Left ventricle myocardium inferior (tissue), 1 donor: ENCODE results near the gene ERAP2. TPM values are rescaled to one million over a fixed set of nuclear protein-coding genes. Genes with fewer than 3 reads are reported as not detected.

Experiments used
- DNase-seq: peaks from one replicate; pipeline ENCODE4 v3.0.0-alpha.2; 2020
- H3K27ac ChIP-seq: fragments of 200-600 bp; replicated peaks from 2 replicates; pipeline ENCODE4 v1.8.0; 2021
- H3K27me3 ChIP-seq: fragments of 200-600 bp; 2 replicates; pipeline ENCODE4 v1.8.0; 2021; ENCODE audit warnings: low read depth
- H3K36me3 ChIP-seq: fragments of 200-600 bp; 2 replicates; pipeline ENCODE4 v1.8.0; 2021
- H3K4me1 ChIP-seq: fragments of 200-600 bp; 2 replicates; pipeline ENCODE4 v1.8.0; 2021
- H3K4me3 ChIP-seq: fragments of 200-600 bp; 2 replicates; pipeline ENCODE4 v1.8.0; 2021; ENCODE audit warnings: mild to moderate bottlenecking, moderate library complexity
- H3K9me3 ChIP-seq: fragments of 200-600 bp; replicated peaks from 2 replicates; pipeline ENCODE4 v1.8.0; 2021
- CTCF ChIP-seq: fragments of 200-600 bp; IDR thresholded peaks from 2 replicates; pipeline ENCODE4 v1.8.0; 2021; ENCODE audit warnings: antibody characterized with exemption, mild to moderate bottlenecking, borderline replicate concordance
- intact Hi-C: fragments of 100-400 bp; cut with micrococcal nuclease; formaldehyde crosslinking; loops from one replicate; pipeline ENCODE4 v1.11.0; 2022
- total RNA-seq: library from RNA; stranded (reverse); fragmentation: NEBNext Ultra II Directional; extraction: Animal tissue kit (Norgen Biotek cat#: 25700); gene quantifications from one replicate; pipeline ENCODE4 v1.2.1, GENCODE V29; 2021
- donor health status: DM: no; HTN: yes; CAD: no; lungs with severe emphysema.

Gene ERAP2
- total RNA-seq, 1 donor from 2014 or later = 6.7 TPM

- Histone ChIP-seq H3K36me3 (no peaks in the 10 kb centered on the region), H3K4me3 (no peak overlapping the region), H3K4me1 (peaks cover 46% of the 10 kb centered on the region), H3K27ac (no peak overlapping the region), H3K27me3 (no peaks in the 10 kb centered on the region), H3K9me3 (peaks cover 3% of the 10 kb centered on the region)
- no peak for DNase-seq
- intact Hi-C loops = no loop called here
- TF ChIP-seq CTCF = no peak
Observed at GRCh38 chr5:96958977-96959376, 82.7 kb downstream of the ERAP2 start.

GRCh38 chr5:96961053-96961452, 84.8 kb downstream of the ERAP2 start:
- Histone ChIP-seq H3K27me3 (no peaks in the 10 kb centered on the region), H3K27ac (no peak overlapping the region), H3K36me3 (no peaks in the 10 kb centered on the region), H3K9me3 (peaks cover 3% of the 10 kb centered on the region), H3K4me3 (no peak overlapping the region), H3K4me1 (peaks cover 53% of the 10 kb centered on the region)
- DNase-seq = no peak
- no peak for TF ChIP-seq CTCF
- intact Hi-C loops = no loop called here

GRCh38 chr5:96962540-96962991, 86.3 kb downstream of the ERAP2 start:
- no peaks in the 10 kb centered on the region for H3K27me3 ChIP-seq
- H3K36me3 ChIP-seq = no peaks in the 10 kb centered on the region
- peak overlapping the region; percentile 55 for H3K27ac ChIP-seq
- no peak for DNase-seq
- H3K4me3 ChIP-seq = no peak overlapping the region
- no peak for TF ChIP-seq CTCF
- intact Hi-C loops = no loop called here
- H3K4me1 ChIP-seq = peaks cover 54% of the 10 kb centered on the region
- H3K9me3 ChIP-seq = peaks cover 3% of the 10 kb centered on the region

- Histone ChIP-seq H3K9me3 (peaks cover 3% of the 10 kb centered on the region), H3K27me3 (no peaks in the 10 kb centered on the region), H3K4me1 (peaks cover 61% of the 10 kb centered on the region), H3K36me3 (no peaks in the 10 kb centered on the region), H3K27ac (peak overlapping the region; percentile 55), H3K4me3 (no peak overlapping the region)
- intact Hi-C loops = no loop called here
- peak; percentile 56 for DNase-seq
- no peak for TF ChIP-seq CTCF
Observed at GRCh38 chr5:96963267-96963666, 87.0 kb downstream of the ERAP2 start.

GRCh38 chr5:96966801-96967200, 90.5 kb downstream of the ERAP2 start:
- H3K4me3 ChIP-seq = no peak overlapping the region
- no peaks in the 10 kb centered on the region for H3K27me3 ChIP-seq
- intact Hi-C loops = no loop called here
- no peaks in the 10 kb centered on the region for H3K36me3 ChIP-seq
- TF ChIP-seq CTCF = no peak
- H3K27ac ChIP-seq = peak overlapping the region; percentile 71
- peaks cover 78% of the 10 kb centered on the region for H3K4me1 ChIP-seq
- DNase-seq = no peak
- no peaks in the 10 kb centered on the region for H3K9me3 ChIP-seq

- peaks cover 78% of the 10 kb centered on the region for H3K4me1 ChIP-seq
- H3K27ac ChIP-seq = peak overlapping the region; percentile 71
- no peaks in the 10 kb centered on the region for H3K27me3 ChIP-seq
- H3K9me3 ChIP-seq = no peaks in the 10 kb centered on the region
- H3K36me3 ChIP-seq = no peaks in the 10 kb centered on the region
- intact Hi-C loops = no loop called here
- no peak overlapping the region for H3K4me3 ChIP-seq
- no peak for TF ChIP-seq CTCF
- no peak for DNase-seq
Observed at GRCh38 chr5:96967400-96967799, 91.1 kb downstream of the ERAP2 start.
